GM18867 (cell line): ENCODE measurements around the gene ALDH1A1.

Source experiments
- ATAC-seq: cut with Tn5 transposase; IDR thresholded peaks from one replicate; pipeline ENCODE4 v1.9.1; 2021; ENCODE audit warnings: mild to moderate bottlenecking, moderate library complexity; ENCODE audit not compliant: unreplicated experiment

Gene ALDH1A1

DNA sequence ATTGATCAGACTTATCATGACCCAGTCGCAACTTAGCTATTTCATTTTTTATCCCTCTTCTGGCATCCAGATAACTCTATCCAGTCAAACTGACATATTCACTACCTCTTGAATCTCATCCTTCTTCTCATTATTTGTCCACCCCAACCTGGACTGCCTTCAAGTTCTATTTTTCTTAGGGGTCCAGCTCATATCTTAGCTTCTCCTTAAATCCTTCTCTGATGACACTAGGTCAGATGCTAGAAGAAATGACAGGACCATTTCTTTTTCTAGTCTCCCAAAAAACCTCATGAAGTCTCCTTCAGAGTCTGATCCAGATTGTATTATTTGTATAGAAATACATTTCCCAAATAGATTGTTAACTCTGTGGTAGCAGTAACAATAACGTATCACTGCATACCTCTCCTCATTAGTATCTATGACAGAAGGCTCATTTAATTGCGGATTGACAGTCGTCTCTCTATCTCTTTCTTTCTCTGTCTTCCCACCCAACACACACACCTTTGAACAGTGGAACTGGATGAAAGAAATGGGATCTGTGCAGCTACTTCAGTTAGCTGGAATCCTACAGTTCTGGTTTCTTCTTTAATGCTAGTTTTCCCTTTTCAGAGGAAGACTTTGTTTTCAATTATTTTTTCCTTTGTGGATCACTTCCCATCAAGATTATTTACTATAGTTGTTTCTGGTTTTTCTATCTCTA, 33.5 kb downstream of the ALDH1A1 start:
- ATAC-seq: no peak

DNA sequence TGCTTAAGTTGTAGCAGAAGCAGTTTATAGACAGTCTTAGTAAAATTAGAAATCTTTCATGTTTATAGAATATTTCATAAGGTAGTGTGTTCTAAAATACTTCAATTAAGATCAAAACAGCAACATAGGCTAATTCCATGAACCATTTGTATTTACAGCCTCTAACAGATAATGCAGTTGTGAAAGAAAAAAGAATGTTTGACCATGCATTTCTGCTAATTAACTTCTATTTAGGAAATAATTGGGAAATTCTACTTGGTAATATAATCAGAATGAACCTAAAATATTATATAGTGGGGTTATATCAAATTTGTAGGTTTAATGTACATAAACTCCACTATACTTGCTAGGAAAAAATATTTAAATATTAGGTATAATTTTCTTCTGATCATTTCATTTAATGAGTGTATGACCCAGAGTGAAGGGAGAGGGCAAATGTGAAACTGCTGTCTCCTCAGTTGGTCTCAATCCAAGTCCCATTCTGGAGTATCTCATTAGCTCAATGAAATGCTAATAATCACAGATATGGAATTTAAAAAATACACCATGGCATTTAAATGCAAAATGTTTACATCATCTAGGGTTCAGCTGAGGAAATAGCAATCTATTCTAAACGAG, 34.9 kb downstream of the ALDH1A1 start:
- no peak for ATAC-seq

DNA sequence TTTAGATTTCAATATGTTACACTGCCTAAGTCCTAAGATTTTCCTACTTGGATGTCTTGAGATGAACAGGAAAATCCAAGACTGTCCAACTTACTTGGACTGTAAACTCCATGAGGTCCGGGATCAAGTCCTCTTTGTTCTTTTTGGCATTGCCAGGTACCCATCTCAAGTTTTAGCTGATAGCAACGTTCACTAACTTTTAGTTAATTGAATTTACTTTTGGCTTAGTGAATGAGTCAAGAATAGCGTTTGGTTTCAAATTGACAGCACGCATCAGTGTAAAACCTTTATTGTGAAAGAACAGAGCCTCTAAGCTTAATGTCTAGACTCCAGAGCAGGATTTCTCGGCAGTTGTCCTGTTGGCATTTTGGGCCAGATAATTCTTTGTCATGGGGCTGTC, 37.2 kb downstream of the ALDH1A1 start:
- no peak for ATAC-seq

DNA sequence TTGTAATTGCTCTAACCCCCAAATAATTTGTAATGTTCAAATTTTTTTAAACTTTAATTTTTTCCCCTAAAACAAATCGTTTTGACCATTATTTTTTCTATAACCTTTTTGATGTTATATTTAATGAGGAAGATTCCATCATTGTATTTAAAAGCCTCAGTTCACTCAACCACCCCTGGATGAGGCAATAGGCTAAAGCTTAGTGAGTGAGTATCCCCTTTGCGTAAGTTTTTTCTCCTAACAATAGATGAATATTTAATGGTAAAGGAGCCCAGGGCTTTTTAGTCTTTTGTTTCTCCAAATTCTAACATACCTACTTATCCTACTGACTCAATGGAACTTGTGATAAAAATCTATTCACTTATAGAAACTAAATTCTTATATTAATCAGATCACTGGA, 38.1 kb downstream of the ALDH1A1 start:
- ATAC-seq: no peak

DNA sequence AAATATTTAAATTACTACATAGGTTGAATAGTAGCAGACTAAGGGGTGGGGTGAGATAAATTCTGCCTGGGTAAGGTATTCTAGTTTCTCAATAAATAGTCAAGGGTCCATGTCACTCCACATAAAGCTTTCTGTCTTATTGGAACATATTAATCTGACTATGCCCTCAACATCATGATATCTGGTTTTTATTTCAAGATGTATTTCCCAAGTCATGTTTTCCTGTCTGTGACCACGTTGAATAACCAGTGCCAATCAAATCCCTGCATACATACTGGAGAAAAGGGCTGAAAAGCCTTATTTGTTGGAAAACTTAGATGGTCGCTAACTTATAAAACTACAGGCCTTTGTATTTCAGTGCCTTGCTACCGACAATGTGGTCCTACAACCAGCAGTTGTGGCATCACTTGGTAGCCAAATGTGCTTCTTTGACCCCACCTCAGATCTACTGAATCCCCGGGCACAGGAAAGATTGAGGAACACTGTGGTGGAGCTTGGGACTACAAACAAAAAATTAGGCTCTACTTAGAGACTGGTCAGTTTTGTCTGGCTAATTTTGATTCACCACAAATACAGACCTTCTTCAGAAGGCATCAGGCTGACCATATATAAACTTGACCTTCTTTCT, 39.4 kb downstream of the ALDH1A1 start:
- ATAC-seq: no peak

DNA sequence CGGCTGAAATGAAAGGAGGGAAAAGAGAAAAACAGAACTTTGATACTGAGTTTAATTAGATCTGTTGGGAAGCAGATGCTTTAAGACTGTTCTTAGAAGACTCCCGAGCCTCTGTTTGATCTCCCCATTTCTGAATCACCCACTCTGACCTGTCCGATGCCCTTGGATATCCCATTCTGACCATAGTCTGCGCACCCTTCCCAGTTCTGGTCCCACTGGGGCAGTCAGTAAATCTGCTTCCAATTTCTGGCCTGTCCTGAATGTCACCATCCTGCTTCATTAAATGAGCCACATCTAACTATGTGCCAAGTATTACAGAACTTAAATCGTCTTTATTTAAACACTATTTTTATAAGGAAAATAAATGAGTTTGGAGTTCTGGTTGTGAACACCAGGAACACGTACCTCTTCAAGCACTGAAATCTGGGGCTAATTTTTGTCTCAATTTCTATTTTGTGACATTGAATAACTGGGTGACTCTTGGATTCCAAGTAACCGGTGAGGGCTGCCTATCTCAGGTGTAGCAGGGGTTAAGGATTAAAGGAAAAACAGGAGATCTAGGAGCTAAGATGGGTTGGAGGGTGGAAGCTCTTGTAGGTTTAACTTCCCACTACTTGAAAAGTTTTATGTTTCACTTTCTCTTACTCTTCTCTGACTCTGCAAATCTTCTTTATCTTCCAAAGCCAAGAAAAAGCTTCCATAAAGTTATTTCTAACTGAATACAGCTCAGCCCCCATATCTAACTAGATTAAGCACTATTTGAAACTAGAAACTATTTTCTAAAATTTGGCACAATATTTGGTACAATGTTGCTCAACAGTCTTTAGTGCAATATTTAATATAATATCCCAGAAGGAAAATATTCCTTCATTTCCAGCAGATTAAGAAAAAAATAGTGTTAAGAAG, 40.1 kb downstream of the ALDH1A1 start:
- ATAC-seq: no peak

DNA sequence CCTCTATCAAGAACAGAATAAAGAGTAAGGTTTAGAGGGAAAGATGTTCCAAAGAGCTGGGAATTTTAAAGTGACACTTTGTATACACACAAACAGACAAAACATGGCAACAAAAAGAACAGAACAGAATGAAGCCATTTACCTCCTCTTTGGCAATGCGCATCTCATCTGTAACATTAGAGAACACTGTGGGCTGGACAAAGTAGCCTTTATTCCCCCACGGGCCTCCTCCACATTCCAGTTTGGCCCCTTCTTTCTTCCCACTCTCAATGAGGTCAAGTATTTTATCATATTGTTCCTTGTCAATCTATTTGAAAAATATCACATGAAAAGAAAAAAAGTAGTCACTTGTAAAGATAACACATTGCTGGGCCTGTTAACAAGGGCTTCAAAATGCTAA, 41.0 kb downstream of the ALDH1A1 start:
- ATAC-seq: no peak

DNA sequence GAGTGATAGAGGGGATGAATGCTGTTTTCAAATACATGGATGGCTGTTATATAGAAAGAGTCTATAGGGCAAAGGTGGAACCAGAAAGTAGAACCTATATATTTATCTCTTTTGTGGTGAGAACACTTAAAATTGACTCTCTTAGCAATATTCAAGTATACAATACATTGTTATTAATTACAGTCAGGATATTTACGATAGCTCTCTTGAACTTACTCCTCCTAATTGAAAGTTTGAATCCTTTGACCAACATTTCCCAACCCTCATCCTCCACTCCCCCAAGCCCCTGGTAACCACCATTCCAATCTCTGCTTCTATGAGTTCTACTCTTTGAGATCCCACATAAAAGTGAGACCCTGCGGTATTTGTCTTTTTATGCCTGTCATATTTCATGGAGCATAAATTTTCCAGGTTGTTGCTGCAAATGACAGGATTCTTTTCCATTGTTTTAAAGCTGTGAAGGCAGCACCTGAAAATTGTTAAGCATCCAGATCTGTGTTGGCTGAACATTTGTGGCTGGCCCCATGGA, 41.5 kb downstream of the ALDH1A1 start:
- no peak for ATAC-seq

DNA sequence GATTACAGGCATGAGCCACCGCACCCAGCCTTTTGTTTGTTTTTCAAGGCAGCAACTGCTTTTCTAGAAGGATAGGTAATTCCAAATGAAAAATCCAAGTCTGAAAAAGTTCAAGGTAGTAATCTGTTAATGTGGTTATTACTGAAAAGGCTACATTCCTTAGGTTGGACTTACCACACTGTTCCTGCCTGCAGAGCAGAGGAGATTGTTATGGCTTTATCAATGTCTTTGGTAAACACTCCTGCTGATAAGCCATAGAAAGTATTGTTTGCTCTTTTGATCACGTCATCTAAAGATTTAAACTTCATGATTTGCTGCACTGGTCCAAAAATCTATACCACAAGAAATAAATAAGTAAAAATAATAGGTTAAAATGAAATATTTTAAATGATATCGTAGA, 43.4 kb downstream of the ALDH1A1 start:
- ATAC-seq: no peak

DNA sequence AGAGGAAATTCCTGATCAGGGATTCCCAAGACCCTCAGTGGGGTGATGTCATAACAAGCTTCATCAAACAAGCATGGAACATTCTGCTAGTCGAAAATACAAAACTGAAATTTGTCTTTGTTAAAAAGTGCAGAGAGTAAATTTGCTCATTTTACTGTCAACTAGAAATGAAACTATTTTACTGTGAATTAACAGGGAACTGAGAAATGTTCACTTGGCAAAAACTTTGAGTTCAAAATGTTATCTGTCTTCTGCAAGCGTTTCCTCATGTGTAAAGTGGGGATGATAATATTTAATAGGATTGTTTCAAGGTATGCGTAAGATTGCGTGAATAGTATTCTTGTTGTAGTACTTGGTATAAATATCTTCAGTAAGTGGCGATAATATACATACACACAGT, 45.4 kb downstream of the ALDH1A1 start:
- peak; percentile 44 for ATAC-seq

DNA sequence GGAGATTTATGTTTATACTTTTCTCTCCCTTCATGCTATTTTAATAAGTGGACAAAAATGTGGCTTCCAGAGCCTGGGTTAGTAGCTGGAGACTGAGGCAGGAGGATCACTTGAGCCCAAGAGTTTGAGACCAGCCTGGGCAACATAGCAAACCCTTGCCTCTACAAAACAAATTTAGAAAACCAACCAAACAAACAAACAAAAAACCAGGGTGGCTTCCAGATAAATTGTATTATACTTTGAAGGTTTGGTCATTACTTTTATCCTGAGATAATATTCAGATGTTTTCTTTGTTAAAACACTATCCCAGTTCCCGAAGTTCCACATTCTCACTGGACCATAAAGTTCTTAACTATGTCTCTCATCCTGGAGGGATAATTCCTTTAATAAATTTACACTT, 46.0 kb downstream of the ALDH1A1 start:
- no peak for ATAC-seq

DNA sequence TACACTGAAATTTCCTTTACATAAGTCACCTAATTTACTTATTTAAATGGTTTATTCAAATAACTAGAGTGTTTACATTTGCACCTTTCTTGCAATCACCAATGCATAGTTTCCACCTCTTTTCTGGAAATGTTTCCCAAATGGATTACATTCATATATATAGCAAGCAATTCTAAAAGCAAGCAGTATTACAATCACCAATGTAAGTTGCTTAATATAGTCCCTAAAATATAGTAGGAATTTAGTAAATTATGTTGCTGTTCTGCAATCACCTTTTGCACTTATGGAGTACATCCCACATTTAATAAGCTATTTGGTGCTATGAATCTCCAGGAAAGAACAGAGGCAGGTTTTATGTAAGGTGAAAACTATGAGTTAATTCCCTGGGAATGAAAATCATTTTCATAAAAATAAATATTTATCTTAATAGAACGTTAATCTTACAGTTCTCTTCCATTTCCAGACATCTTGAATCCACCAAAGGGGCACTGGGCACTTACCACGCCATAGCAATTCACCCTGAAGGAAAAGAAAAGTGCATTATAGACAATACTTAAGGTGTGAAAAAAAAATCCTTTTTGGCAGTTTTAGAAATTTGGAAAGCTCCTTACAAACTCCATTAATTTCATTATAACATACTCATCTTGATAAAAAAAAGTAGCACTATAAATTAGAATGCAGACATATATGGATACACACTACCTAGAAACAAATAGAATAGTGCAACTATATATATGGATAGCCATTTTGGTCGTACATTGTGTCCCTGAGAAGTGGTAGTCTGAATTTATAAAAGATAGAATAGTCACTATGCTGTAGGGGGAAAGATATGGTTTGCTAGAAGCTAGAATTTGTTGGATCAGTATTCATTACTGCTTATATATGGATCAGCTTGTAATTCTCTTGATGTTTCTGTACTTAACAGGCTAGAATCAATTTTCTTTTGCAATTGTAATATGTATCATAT, 47.1 kb downstream of the ALDH1A1 start:
- no peak for ATAC-seq

DNA sequence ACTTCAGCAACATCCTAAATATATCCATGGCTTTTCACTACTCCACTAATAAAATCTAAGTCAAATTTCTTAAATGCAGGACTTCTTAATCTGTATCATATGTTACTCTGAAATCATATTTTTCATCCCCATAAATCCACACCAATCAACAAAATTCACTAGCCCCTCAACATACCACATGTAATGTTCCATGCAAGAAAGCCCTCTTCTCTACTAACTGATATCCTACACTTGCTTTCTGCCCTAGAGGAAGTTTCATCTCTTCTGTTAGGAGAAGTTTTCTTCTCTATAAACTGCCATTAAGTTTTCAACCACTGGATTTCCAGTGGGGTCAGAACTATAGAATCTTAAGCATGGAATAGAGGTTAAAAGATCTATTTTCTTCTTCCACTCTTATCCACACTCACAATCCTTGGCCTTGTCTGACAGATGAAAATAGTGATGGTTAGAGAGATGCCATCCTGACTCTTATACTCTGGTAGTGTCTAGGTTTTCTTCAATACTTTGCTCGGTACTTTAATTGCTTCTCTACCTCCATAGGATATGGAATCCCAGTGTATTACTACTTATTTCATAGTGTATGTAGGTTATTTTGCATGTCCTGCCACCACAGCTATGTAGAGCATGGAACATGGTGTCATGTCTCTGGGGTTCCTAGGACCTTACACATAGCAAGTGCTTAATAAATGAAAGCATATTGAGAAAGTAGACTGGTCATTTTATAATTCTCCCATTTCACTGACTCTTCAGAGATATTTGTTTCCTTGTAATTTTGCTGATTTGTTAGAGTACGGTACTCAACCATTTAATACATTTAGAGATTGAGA, 48.4 kb downstream of the ALDH1A1 start:
- no peak for ATAC-seq

DNA sequence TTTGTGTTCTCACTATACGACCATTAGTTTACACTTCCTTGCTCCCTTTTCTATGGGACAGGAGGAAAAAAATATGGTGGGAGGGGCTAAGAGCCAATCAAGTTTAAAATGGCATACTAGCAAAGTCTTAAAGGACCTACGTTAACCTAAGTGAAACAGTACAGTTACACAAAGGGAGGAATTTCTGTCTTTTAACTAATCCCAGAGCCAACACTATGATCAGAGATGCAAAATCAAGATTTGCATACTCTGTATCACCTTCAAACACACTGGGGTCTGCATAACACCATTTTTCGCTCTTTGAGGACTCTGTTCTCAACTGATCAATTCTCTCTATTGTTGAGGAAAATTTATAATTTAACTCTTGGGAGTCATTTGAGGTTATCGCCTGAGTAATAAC, 49.8 kb downstream of the ALDH1A1 start:
- ATAC-seq: no peak

DNA sequence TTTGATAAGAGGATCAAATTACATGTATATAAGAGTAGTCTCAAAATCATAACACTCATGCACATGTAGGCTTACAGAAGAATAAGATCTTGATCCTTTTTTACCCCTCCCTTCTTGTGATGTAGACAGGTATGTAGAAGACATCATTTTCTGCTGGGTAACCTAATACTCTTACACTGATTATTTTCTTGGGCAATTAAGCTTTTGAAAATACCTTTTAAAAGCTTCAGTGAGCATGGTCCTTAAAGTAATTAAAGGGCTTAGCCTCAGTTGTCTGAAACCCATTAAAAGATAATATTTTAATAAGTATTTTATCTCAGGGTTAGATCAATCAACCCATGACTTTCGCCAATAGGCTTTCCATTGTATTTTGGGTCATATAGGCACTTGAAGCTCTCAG, 50.6 kb downstream of the ALDH1A1 start:
- ATAC-seq: no peak

DNA sequence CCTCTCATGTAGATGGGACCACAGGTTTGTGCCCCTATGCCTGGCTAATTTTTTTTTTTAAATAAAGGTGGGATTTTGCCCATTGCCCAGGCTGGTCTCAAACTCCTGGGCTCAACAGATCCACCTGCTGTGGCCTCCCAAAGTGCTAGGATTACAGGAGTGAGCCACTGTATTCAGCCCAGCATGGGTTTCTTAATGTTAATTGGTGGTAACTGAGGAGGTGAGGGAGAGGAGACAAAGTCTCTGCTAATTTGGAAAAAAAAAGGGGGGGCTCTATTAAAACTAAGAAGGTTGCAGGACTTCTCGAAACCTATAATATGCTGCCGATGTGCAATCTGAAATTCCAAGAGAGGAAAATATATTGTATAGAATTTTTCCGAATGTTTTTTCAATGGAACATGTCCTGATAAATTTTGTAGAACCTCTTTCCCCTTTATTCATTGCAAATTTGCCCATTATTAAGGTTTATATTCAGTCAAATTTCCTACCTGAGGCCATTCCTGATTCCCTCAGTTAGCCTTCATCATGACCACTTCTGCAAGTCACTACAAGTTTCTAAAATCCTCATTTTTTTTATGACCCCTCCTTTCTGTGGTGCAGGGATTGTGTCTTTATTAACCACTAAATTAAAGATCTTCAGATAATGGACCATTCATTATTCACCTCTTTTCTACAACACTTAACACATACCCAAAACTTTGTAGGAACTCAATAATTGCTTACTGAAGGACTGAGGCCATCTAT, 52.9 kb downstream of the ALDH1A1 start:
- ATAC-seq: no peak

DNA sequence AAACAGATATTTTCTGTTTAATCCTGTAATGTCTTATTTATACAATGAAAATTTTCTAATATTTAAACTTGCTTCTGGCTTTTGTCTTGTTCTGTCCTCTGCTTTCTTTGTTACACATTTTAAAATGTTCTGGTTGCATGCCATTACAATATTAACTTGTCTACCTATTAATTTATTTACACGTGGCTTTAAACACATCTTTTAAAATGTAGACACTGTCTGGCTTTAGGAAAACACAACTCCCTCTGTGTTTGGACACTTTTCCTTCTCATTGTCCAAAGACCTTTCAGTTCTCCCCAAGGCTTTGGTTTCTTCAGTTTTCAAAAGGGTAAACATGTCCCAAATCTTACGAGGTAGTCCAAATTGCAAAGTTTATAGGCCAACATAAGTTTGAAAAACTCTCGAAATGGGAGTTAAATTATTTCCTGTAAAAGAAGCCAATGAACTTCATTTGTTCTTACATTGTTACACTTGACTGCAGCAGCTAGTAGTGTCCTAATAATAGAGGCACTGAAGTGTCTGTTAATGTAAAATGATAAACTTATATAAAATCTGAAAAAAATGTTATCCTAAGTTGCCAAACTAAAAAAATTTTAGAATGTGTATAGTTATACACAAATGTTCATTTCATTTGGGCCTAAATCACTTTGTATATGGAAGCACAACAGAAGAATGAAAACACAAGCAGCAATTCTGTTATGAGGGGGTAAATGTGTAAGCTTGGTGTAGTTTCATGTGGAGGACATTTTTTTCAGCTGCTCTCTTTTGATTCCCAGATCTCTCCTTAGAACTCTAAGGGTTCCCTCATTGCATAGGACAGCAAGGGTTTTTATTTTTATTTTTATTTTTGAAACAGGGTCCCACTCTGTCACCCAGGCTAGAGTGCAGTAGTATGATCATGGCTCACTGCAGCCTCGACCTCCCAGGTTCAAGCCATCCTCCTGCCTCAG, 53.8 kb downstream of the ALDH1A1 start:
- no peak for ATAC-seq
